Right forelimb (tissue), 1 donor: Measurements from ENCODE around the gene PPP2R2B.

Source experiments
- DNase-seq: peaks from one replicate; pipeline ENCODE4 v3.0.0-alpha.2; 2018

PPP2R2B gene

DNA sequence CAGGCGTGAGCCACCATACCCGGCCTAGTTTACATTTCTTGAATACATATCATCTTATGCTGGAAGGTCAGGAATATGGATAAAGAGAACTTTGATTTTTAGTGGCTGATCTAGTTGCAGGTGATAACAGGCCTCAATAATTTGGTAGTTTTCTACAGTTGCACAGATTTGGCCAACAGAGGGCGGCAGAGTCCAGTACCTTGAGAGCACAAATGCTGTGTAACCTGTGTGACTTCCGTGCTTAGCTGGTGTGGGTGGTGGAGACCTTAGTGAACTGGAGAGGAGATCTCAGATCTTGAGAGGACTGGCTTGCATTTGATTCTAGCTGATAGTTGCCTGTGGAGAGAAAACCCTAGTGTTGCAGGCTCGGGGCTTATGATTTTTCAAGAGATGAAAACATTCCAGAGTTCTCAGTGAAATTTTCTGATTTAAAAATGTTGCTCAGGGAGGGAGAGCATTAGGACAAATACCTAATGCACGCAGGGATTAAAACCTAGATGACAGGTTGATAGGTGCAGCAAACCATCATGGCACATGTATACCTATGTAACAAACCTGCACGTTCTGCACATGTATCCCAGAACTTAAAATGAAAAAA lies 345.2 kb downstream of the PPP2R2B start:
- DNase-seq, result peak; percentile 67
